Kidney (tissue), 14 donors: ENCODE results near the gene LTBP1. TPM values are rescaled to one million over a fixed set of nuclear protein-coding genes. Genes with fewer than 3 reads are reported as not detected.
A peak's percentile ranks its signal among the peaks of the same experiment; 100 is the strongest.

Experiments
- DNase-seq, 5 donors: peaks; one replicate each; pipeline ENCODE4 v3.0.0-alpha.2; 2013 to 2020
- FAIRE-seq: peaks from 2 replicates; lab custom pipeline; 2012; peaks lifted over from hg19 to GRCh38; lab: Jason Lieb, UNC
- H3K27ac ChIP-seq, 2 donors: one replicate each; pipeline ENCODE4 v1.7.0; 2013; ENCODE audit warnings: low read depth in 2 of 2, low read length in 2 of 2, inconsistent platforms in 1 of 2
- H3K27me3 ChIP-seq: one replicate; pipeline ENCODE4 v1.7.1; 2013; ENCODE audit warnings: low read length, inconsistent platforms; ENCODE audit not compliant: control insufficient read depth, insufficient read depth
- H3K36me3 ChIP-seq, 3 donors: one replicate each; pipeline versions ENCODE4 v1.7.0 to v1.7.1; 2013; ENCODE audit warnings: low read length in 3 of 3, control low read depth in 1 of 3, inconsistent platforms in 1 of 3; ENCODE audit not compliant: insufficient read depth in 3 of 3, control insufficient read depth in 2 of 3
- H3K4me1 ChIP-seq, 3 donors: one replicate each; pipeline versions ENCODE4 v1.7.0 to v1.7.1; 2013; ENCODE audit warnings: low read length in 3 of 3, inconsistent platforms in 1 of 3, low read depth in 1 of 3; ENCODE audit not compliant: control insufficient read depth in 2 of 3, insufficient read depth in 2 of 3
- H3K4me3 ChIP-seq, 3 donors: one replicate each; pipeline versions ENCODE4 v1.7.0 to v1.8.1; 2013; ENCODE audit warnings: low read length in 3 of 3, control low read depth in 1 of 3, inconsistent platforms in 1 of 3
- H3K9ac ChIP-seq, 3 donors: one replicate each; pipeline versions ENCODE4 v1.7.0 to v1.7.1; 2013; ENCODE audit warnings: low read length in 3 of 3, control low read depth in 1 of 3, inconsistent platforms in 1 of 3
- H3K9me3 ChIP-seq, 3 donors: one replicate each; pipeline versions ENCODE4 v1.7.0 to v1.7.1; 2013; ENCODE audit warnings: low read length in 3 of 3, control low read depth in 1 of 3, inconsistent platforms in 1 of 3; ENCODE audit not compliant: control insufficient read depth in 2 of 3, insufficient read depth in 1 of 3
- intact Hi-C: fragments of 100-400 bp; cut with DNase I; formaldehyde crosslinking; loops from one replicate; pipeline ENCODE4 v1.11.1; 2022
- polyA plus RNA-seq: library from polyadenylated mRNA; stranded (reverse); fragments of 350-450 nt; fragmentation: Illumina TruSeq; extraction: RNeasy Lipid Tissue Mini Kit (QIAGEN cat#74804); gene quantifications from one replicate; pipeline ENCODE4 v1.2.3, GENCODE V29; 2014; ENCODE audit warnings: low read depth, low replicate concordance; ENCODE audit not compliant: insufficient read depth
- total RNA-seq: library from RNA; stranded (reverse); fragmentation: NEBNext Ultra II Directional; extraction: Animal tissue kit (Norgen Biotek cat#: 25700); gene quantifications from one replicate; pipeline ENCODE4 v1.2.1, GENCODE V29; 2021
- TF ChIP-seq, protein P1 (sequence below): IDR thresholded peaks from 3 replicates; pipeline ENCODE4 v1.5.1; 2012; ENCODE audit warnings: mild to moderate bottlenecking, moderate library complexity, borderline replicate concordance; ENCODE audit not compliant: insufficient read depth; ENCODE audit errors: extremely low read depth
- donor health status: control.
- donor health status: control.
- donor health status: control.
- donor health status: control.
- donor health status: control.
- donor health status: DM: yes; HTN: yes; CAD: no.
- donor health status: Normal renal cell carcinoma (clear cell type).

Gene LTBP1
- total and polyA plus RNA-seq, 2 donors from 2014 or later, result 9.3 to 39.8 TPM

DNA sequence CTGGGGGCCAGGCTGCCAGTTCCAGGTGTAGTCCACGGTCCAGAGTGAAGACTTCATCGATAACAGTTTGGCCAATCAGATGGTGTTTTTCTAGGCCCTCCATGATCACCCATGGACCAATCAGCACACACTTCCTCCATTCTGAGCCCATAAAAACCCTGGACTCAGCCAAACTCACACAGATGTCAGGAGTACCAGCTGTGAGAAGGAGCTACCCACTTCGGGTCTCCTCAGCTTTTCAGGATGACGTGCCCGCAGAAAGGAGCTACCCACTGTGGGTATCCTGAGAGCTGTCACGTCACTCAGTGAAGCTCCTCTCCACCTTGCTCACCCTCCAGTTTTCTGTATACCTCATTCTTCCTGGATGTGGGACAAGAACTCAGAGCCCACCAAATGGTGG lies 319.7 kb downstream of the LTBP1 start:
- Histone ChIP-seq H3K4me3 (no peak overlapping the region), H3K9me3 (peaks cover 0 to 7% (median 0%) of the 10 kb centered on the region in 3 donors), H3K27ac (no peak overlapping the region), H3K36me3 (no peaks in the 10 kb centered on the region), H3K4me1 (no peaks in the 10 kb centered on the region), H3K9ac (no peak overlapping the region), H3K27me3 (no peaks in the 10 kb centered on the region)
- TF ChIP-seq, protein P1, sequence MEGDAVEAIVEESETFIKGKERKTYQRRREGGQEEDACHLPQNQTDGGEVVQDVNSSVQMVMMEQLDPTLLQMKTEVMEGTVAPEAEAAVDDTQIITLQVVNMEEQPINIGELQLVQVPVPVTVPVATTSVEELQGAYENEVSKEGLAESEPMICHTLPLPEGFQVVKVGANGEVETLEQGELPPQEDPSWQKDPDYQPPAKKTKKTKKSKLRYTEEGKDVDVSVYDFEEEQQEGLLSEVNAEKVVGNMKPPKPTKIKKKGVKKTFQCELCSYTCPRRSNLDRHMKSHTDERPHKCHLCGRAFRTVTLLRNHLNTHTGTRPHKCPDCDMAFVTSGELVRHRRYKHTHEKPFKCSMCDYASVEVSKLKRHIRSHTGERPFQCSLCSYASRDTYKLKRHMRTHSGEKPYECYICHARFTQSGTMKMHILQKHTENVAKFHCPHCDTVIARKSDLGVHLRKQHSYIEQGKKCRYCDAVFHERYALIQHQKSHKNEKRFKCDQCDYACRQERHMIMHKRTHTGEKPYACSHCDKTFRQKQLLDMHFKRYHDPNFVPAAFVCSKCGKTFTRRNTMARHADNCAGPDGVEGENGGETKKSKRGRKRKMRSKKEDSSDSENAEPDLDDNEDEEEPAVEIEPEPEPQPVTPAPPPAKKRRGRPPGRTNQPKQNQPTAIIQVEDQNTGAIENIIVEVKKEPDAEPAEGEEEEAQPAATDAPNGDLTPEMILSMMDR, result no peak
- intact Hi-C loops, result no loop called here
- FAIRE-seq (no peak), DNase-seq (no peak)

DNA sequence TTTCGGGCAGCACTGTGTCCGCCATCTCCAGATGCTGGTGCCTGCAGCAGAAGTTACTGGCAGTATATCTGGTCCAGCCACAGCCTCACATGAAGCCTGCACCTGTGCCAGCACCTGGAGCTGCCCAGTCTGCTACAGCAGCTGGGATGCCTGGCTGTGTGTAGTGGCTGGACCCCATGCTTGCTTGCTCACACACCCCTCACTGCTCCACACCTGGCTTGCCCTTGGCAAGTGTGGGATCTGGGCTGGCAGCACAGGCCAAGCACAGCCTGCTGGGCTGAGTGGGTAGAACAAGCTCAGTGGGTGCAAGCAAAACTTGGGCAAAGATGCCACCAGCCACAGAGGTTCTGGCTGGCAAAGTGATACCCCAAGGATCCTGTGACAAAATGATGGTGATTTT lies 320.3 kb downstream of the LTBP1 start:
- H3K27me3 ChIP-seq, result no peaks in the 10 kb centered on the region

DNA sequence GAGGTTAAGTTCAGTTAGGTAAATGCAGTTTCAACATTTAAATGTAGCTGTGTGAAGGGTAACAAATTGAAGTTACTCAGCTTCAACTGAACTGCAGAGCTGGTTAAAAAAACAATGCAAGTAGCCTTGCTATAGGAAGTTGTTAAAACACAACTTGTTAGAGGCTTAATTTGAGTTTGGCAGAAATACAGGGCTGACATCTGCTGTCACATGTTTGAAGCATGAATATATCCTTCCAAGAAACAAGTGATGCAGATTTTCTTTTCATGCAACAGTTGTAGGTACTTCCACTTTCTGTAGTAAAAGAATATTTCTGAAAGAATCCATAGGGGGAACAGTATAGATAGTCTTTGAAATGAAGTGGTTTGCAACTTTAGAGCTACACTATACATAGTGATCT lies 321.0 kb downstream of the LTBP1 start:
- Histone ChIP-seq H3K36me3 (no peaks in the 10 kb centered on the region), H3K4me3 (no peak overlapping the region), H3K4me1 (no peaks in the 10 kb centered on the region), H3K27me3 (no peaks in the 10 kb centered on the region), H3K27ac (no peak overlapping the region), H3K9me3 (peaks cover 0 to 7% (median 0%) of the 10 kb centered on the region in 3 donors), H3K9ac (no peak overlapping the region)
- FAIRE-seq (no peak), DNase-seq (peak in 1 of 5 donors; percentile 35)
- TF ChIP-seq, protein P1, result no peak
- intact Hi-C loops, result no loop called here

More for the DNA sequence above, 320.3 kb downstream of the LTBP1 start:
- Histone ChIP-seq H3K4me1 (no peaks in the 10 kb centered on the region), H3K9me3 (peaks cover 0 to 7% (median 0%) of the 10 kb centered on the region in 3 donors), H3K36me3 (no peaks in the 10 kb centered on the region), H3K9ac (no peak overlapping the region), H3K27ac (no peak overlapping the region), H3K4me3 (no peak overlapping the region)
- FAIRE-seq (no peak), DNase-seq (no peak)
- intact Hi-C loops, result no loop called here
- TF ChIP-seq, protein P1, result no peak
